Neuronal stem cell (in vitro differentiated cells): ENCODE results near the gene NEMP2.

Experiments used
- DNase-seq: peaks from one replicate; pipeline ENCODE4 v3.0.0-alpha.2; 2013; ENCODE audit warnings: low spot score
- H2AFZ ChIP-seq: one replicate; pipeline ENCODE4 v1.6.1; 2013; ENCODE audit warnings: mild to moderate bottlenecking, low read length, inconsistent platforms
- H2AK5ac ChIP-seq: 2 replicates; pipeline ENCODE4 v1.6.1; 2013; ENCODE audit warnings: low read depth, mild to moderate bottlenecking, inconsistent platforms, low read length, moderate library complexity, mixed read lengths
- H2BK120ac ChIP-seq: 2 replicates; pipeline ENCODE4 v1.6.1; 2013; ENCODE audit warnings: low read depth, mild to moderate bottlenecking, inconsistent platforms, low read length, moderate library complexity, mixed read lengths
- H2BK12ac ChIP-seq: one replicate; pipeline ENCODE4 v1.6.1; 2013; ENCODE audit warnings: low read length, inconsistent platforms
- H2BK15ac ChIP-seq: 2 replicates; pipeline ENCODE4 v1.6.1; 2013; ENCODE audit warnings: mild to moderate bottlenecking, low read length, inconsistent platforms, mixed read lengths
- H2BK5ac ChIP-seq: one replicate; pipeline ENCODE4 v1.6.1; 2013; ENCODE audit warnings: inconsistent platforms, mild to moderate bottlenecking, low read length, moderate library complexity
- H3K14ac ChIP-seq: one replicate; pipeline ENCODE4 v1.6.1; 2013; ENCODE audit warnings: low read length, inconsistent platforms
- H3K18ac ChIP-seq: 2 replicates; pipeline ENCODE4 v1.6.1; 2013; ENCODE audit warnings: low read length, inconsistent platforms
- H3K23ac ChIP-seq: 2 replicates; pipeline ENCODE4 v1.6.1; 2013; ENCODE audit warnings: low read depth, mild to moderate bottlenecking, mixed read lengths, low read length, inconsistent platforms; ENCODE audit not compliant: poor library complexity
- H3K27ac ChIP-seq: replicated peaks from 3 replicates; pipeline ENCODE4 v1.5.1; 2013; ENCODE audit warnings: low read length, inconsistent platforms
- H3K27me3 ChIP-seq, 3 experiments: 2 replicates each; pipeline ENCODE4 v1.6.1; 2013; ENCODE audit warnings: low read length in 3 of 3, mild to moderate bottlenecking in 2 of 3, inconsistent platforms in 1 of 3, low read depth in 1 of 3, mixed read lengths in 1 of 3, moderate library complexity in 1 of 3; ENCODE audit not compliant: control insufficient read depth in 3 of 3, insufficient read depth in 3 of 3
- H3K36me3 ChIP-seq, 2 donors: replicated peaks in 1 of 2; 2 replicates each; pipeline ENCODE4 v1.6.1; 2013; ENCODE audit warnings: low read length in 2 of 2; ENCODE audit not compliant: control insufficient read depth in 2 of 2, insufficient read depth in 2 of 2
- H3K4ac ChIP-seq: 2 replicates; pipeline ENCODE4 v1.6.1; 2013; ENCODE audit warnings: inconsistent platforms, mild to moderate bottlenecking, low read length, moderate library complexity
- H3K4me1 ChIP-seq, 2 donors: 1 replicate in 1 of 2; 2 replicates in 1 of 2; pipeline ENCODE4 v1.6.1; 2013; ENCODE audit warnings: low read length in 2 of 2, low read depth in 1 of 2; ENCODE audit not compliant: control insufficient read depth in 2 of 2, insufficient read depth in 1 of 2
- H3K4me2 ChIP-seq: one replicate; pipeline ENCODE4 v1.6.1; 2013; ENCODE audit warnings: mild to moderate bottlenecking, low read length, inconsistent platforms; ENCODE audit not compliant: insufficient read depth, poor library complexity, severe bottlenecking
- H3K4me3 ChIP-seq, 2 donors: 2 replicates each; pipeline ENCODE4 v1.5.1; 2013; ENCODE audit warnings: low read length in 2 of 2, mild to moderate bottlenecking in 2 of 2, inconsistent platforms in 1 of 2, moderate library complexity in 1 of 2
- H3K79me1 ChIP-seq: one replicate; pipeline ENCODE4 v1.6.1; 2013; ENCODE audit warnings: low read depth, mild to moderate bottlenecking, inconsistent platforms, low read length, moderate library complexity
- H3K9ac ChIP-seq: one replicate; pipeline ENCODE4 v1.6.1; 2013; ENCODE audit warnings: mild to moderate bottlenecking, low read depth, low read length, inconsistent platforms; ENCODE audit not compliant: poor library complexity
- H3K9me3 ChIP-seq, 2 donors: replicated peaks in 1 of 2; 2 replicates each; pipeline versions ENCODE3 to v1.6.1; 2013; ENCODE audit warnings: low read length in 2 of 2, mild to moderate bottlenecking in 2 of 2, inconsistent platforms in 1 of 2, low read depth in 1 of 2, mixed read lengths in 1 of 2, moderate library complexity in 1 of 2; ENCODE audit not compliant: control insufficient read depth in 2 of 2, insufficient read depth in 1 of 2
- H4K8ac ChIP-seq: one replicate; pipeline ENCODE4 v1.6.1; 2013; ENCODE audit warnings: low read depth, mild to moderate bottlenecking, inconsistent platforms, low read length, moderate library complexity
- H4K91ac ChIP-seq: one replicate; pipeline ENCODE4 v1.6.1; 2013; ENCODE audit warnings: low read length, low read depth, mild to moderate bottlenecking, inconsistent platforms; ENCODE audit not compliant: poor library complexity
- WGBS, 2 donors: extraction: QIAGEN DNeasy Blood & Tissue Kit; methylation state at CpG; one replicate each; pipeline ENCODE4 v1.1.7; 2013; ENCODE audit warnings: missing lambda C conversion rate in 2 of 2, mixed read lengths in 1 of 2; ENCODE audit not compliant: insufficient read length in 2 of 2, insufficient replicate concordance in 1 of 2; ENCODE audit errors: extremely low coverage in 2 of 2; 5-methylcytosine and 5-hydroxymethylcytosine counted together

NEMP2 gene

GRCh38 chr2:190563646-190564045 is 29.1 kb upstream of the NEMP2 start:
- H3K27me3 ChIP-seq, result no peaks in the 10 kb centered on the region
- no peaks in the 10 kb centered on the region for H3K79me1 ChIP-seq
- H3K36me3 ChIP-seq, result no peaks in the 10 kb centered on the region
- H3K4me2 ChIP-seq, result no peak overlapping the region
- no peak overlapping the region for H2BK15ac ChIP-seq
- H2BK5ac ChIP-seq, result no peak overlapping the region
- no peak overlapping the region for H3K4ac ChIP-seq
- no peak overlapping the region for H3K23ac ChIP-seq
- no peak overlapping the region for H4K91ac ChIP-seq
- no CpG with 5 or more reads among the region's 2 CpGs for WGBS, 2 donors
- DNase-seq, result no peak
- peaks cover 0 to 6% of the 10 kb centered on the region in 2 donors for H3K4me1 ChIP-seq
- H3K9me3 ChIP-seq, result peaks cover 1 to 5% of the 10 kb centered on the region in 2 donors
- H2AK5ac ChIP-seq, result no peak overlapping the region
- no peak overlapping the region for H4K8ac ChIP-seq
- no peak overlapping the region for H3K4me3 ChIP-seq
- no peak overlapping the region for H3K9ac ChIP-seq
- no peak overlapping the region for H3K18ac ChIP-seq
- H3K14ac ChIP-seq, result no peak overlapping the region
- H3K27ac ChIP-seq, result no peak overlapping the region
- no peak overlapping the region for H2BK120ac ChIP-seq
- no peak overlapping the region for H2BK12ac ChIP-seq
- no peak overlapping the region for H2AFZ ChIP-seq

DNA sequence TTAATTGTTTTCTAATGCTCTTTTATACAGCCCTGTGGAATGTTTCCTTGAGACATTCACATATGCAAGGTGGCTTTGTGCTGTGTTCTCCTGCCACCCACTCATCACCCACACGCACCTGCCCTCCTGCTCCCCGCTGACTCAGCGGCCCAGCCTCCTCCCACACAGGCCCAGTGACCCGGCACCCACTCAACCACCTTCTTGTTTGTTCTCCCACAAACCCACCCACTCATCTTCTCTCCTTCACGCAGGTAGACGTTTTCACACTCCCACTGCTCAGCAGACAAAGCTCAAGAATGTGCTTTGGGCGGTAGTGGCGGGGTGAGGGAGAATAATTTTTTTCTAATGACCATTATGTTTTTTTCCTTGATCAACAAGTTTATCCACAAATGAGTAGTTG is 28.6 kb upstream of the NEMP2 start:
- no peak overlapping the region for H3K18ac ChIP-seq
- peaks cover 0 to 6% of the 10 kb centered on the region in 2 donors for H3K4me1 ChIP-seq
- no peak overlapping the region for H3K23ac ChIP-seq
- H3K27ac ChIP-seq, result peak overlapping the region; percentile 23
- H2BK5ac ChIP-seq, result no peak overlapping the region
- H2BK15ac ChIP-seq, result no peak overlapping the region
- no CpG with 5 or more reads among the region's 8 CpGs for WGBS, 2 donors
- no peak overlapping the region for H2BK12ac ChIP-seq
- no peak overlapping the region for H3K4ac ChIP-seq
- H3K36me3 ChIP-seq, result no peaks in the 10 kb centered on the region
- H3K14ac ChIP-seq, result no peak overlapping the region
- no peaks in the 10 kb centered on the region for H3K27me3 ChIP-seq
- H3K4me2 ChIP-seq, result no peak overlapping the region
- H4K8ac ChIP-seq, result no peak overlapping the region
- H4K91ac ChIP-seq, result no peak overlapping the region
- H3K9ac ChIP-seq, result no peak overlapping the region
- H3K9me3 ChIP-seq, result peaks cover 1 to 5% of the 10 kb centered on the region in 2 donors
- peak overlapping the region in 1 of 2 donors; percentile 51 for H3K4me3 ChIP-seq
- H3K79me1 ChIP-seq, result no peaks in the 10 kb centered on the region
- DNase-seq, result no peak
- no peak overlapping the region for H2BK120ac ChIP-seq
- no peak overlapping the region for H2AFZ ChIP-seq
- H2AK5ac ChIP-seq, result no peak overlapping the region

- Histone ChIP-seq H3K27me3 (no peaks in the 10 kb centered on the region), H3K9ac (no peak overlapping the region), H3K9me3 (no peaks in the 10 kb centered on the region), H4K8ac (no peak overlapping the region), H2BK120ac (no peak overlapping the region), H3K27ac (no peak overlapping the region), H2AK5ac (no peak overlapping the region), H4K91ac (no peak overlapping the region), H3K4me2 (no peak overlapping the region), H3K14ac (no peak overlapping the region), H3K4me3 (no peak overlapping the region), H3K4ac (no peak overlapping the region), H2BK5ac (no peak overlapping the region), H2AFZ (no peak overlapping the region), H2BK15ac (no peak overlapping the region), H3K18ac (no peak overlapping the region), H3K4me1 (peaks cover 0 to 6% of the 10 kb centered on the region in 2 donors), H2BK12ac (no peak overlapping the region), H3K79me1 (no peaks in the 10 kb centered on the region), H3K36me3 (no peaks in the 10 kb centered on the region), H3K23ac (no peak overlapping the region)
- no peak for DNase-seq
- WGBS, 2 donors, result no CpG with 5 or more reads among the region's 2 CpGs
These were observed 27.6 kb upstream of the NEMP2 start for GRCh38 chr2:190562121-190562520.

- H3K4ac ChIP-seq, result no peak overlapping the region
- no peaks in the 10 kb centered on the region for H3K9me3 ChIP-seq
- H3K27me3 ChIP-seq, result no peaks in the 10 kb centered on the region
- no peak overlapping the region for H2BK120ac ChIP-seq
- no peak overlapping the region for H2AK5ac ChIP-seq
- H3K18ac ChIP-seq, result no peak overlapping the region
- H3K27ac ChIP-seq, result no peak overlapping the region
- H2BK5ac ChIP-seq, result no peak overlapping the region
- no peak overlapping the region for H3K4me3 ChIP-seq
- H3K14ac ChIP-seq, result no peak overlapping the region
- no peak for DNase-seq
- H3K36me3 ChIP-seq, result no peaks in the 10 kb centered on the region
- H3K23ac ChIP-seq, result no peak overlapping the region
- H3K9ac ChIP-seq, result no peak overlapping the region
- no peaks in the 10 kb centered on the region for H3K79me1 ChIP-seq
- peaks cover 0 to 6% of the 10 kb centered on the region in 2 donors for H3K4me1 ChIP-seq
- no peak overlapping the region for H2BK12ac ChIP-seq
- no peak overlapping the region for H3K4me2 ChIP-seq
- no peak overlapping the region for H2AFZ ChIP-seq
- H2BK15ac ChIP-seq, result no peak overlapping the region
- no peak overlapping the region for H4K91ac ChIP-seq
- no peak overlapping the region for H4K8ac ChIP-seq
- WGBS, 2 donors, result no CpG with 5 or more reads among the region's 3 CpGs
These were observed 26.6 kb upstream of the NEMP2 start for GRCh38 chr2:190561094-190561493.
